Neural progenitor cell (in vitro differentiated cells): ENCODE data around the gene CLDN6. TPM values are rescaled to one million over a fixed set of nuclear protein-coding genes. Genes with fewer than 3 reads are reported as not detected.

Source experiments
- DNase-seq: peaks from one replicate; pipeline ENCODE4 v3.0.0-alpha.2; 2016; ENCODE audit warnings: low spot score
- H2AFZ ChIP-seq: fragments of 200-600 bp; sonication (generic); replicated peaks from 2 replicates; pipeline ENCODE4 v1.6.1; 2016; ENCODE audit warnings: antibody characterized with exemption
- H3F3A ChIP-seq: fragments of 200-600 bp; sonication (generic); 2 replicates; pipeline ENCODE4 v1.6.1; 2016; ENCODE audit warnings: antibody characterized with exemption, low read depth
- H3K27ac ChIP-seq: fragments of 200-600 bp; sonication (generic); 2 replicates; pipeline ENCODE4 v1.5.1; 2016; ENCODE audit warnings: mild to moderate bottlenecking
- H3K27me3 ChIP-seq: fragments of 200-600 bp; sonication (generic); 2 replicates; pipeline ENCODE4 v1.6.1; 2016; ENCODE audit warnings: mild to moderate bottlenecking, moderate library complexity
- H3K36me3 ChIP-seq: fragments of 200-600 bp; sonication (generic); 2 replicates; pipeline ENCODE4 v1.5.1; 2016
- H3K4me1 ChIP-seq: fragments of 200-600 bp; sonication (generic); 2 replicates; pipeline ENCODE4 v1.6.1; 2016; ENCODE audit warnings: mixed run types
- H3K4me2 ChIP-seq: fragments of 200-600 bp; sonication (generic); 2 replicates; pipeline ENCODE4 v1.6.1; 2016
- H3K4me3 ChIP-seq: fragments of 200-600 bp; sonication (generic); 2 replicates; pipeline ENCODE4 v1.5.1; 2016
- H3K79me2 ChIP-seq: fragments of 200-600 bp; sonication (generic); 2 replicates; pipeline ENCODE4 v1.6.1; 2016; ENCODE audit warnings: low read depth
- H3K9ac ChIP-seq: fragments of 200-600 bp; sonication (generic); 2 replicates; pipeline ENCODE4 v1.6.1; 2016
- H3K9me3 ChIP-seq: fragments of 200-600 bp; sonication (generic); 2 replicates; pipeline ENCODE4 v1.5.1; 2016; ENCODE audit warnings: low read depth
- H4K20me1 ChIP-seq: fragments of 200-600 bp; sonication (generic); 2 replicates; pipeline ENCODE4 v1.6.1; 2016; ENCODE audit warnings: low read depth
- H3K27ac Mint-ChIP-seq: 3 replicates; pipeline ENCODE4 v1.8.0; 2021; ENCODE audit warnings: mixed read lengths
- H3K27me3 Mint-ChIP-seq: 2 replicates; pipeline ENCODE4 v1.8.0; 2022; ENCODE audit warnings: low read depth, mild to moderate bottlenecking, inconsistent platforms, moderate library complexity, mixed read lengths; ENCODE audit not compliant: insufficient read depth
- H3K36me3 Mint-ChIP-seq: 3 replicates; pipeline ENCODE4 v1.8.0; 2021; ENCODE audit warnings: mixed read lengths
- H3K4me1 Mint-ChIP-seq: 3 replicates; pipeline ENCODE4 v1.8.0; 2021; ENCODE audit warnings: mixed read lengths
- H3K4me3 Mint-ChIP-seq: 3 replicates; pipeline ENCODE4 v1.8.0; 2021; ENCODE audit warnings: mild to moderate bottlenecking, moderate library complexity, mixed read lengths
- H3K9me3 Mint-ChIP-seq: 3 replicates; pipeline ENCODE4 v1.8.0; 2020; ENCODE audit warnings: mixed read lengths
- EZH2 ChIP-seq: fragments of 200-600 bp; sonication (generic); IDR thresholded peaks from 2 replicates; pipeline ENCODE4 v1.6.1; 2017; ENCODE audit warnings: antibody characterized with exemption, mild to moderate bottlenecking, moderate library complexity
- EZH2phosphoT487 ChIP-seq: fragments of 200-600 bp; sonication (generic); IDR thresholded peaks from 2 replicates; pipeline ENCODE4 v1.6.1; 2017; ENCODE audit warnings: antibody characterized with exemption
- total RNA-seq: library from RNA; depleted of rRNA; stranded (reverse); fragments of >200 nt; gene quantifications from 2 replicates; pipeline ENCODE4 v1.2.3, GENCODE V29; 2015; ENCODE audit warnings: low replicate concordance
- TF ChIP-seq, protein P1 (sequence below): fragments of 200-600 bp; sonication (generic); IDR thresholded peaks from 2 replicates; pipeline ENCODE4 v1.5.1; 2017; ENCODE audit warnings: antibody characterized with exemption, mild to moderate bottlenecking

The CLDN6 gene
- total RNA-seq, 1 donor from 2014 or later: 31.6 TPM

- Histone ChIP-seq H3K27me3 (peaks cover 16% of the 10 kb centered on the region), H3K36me3 (no peaks in the 10 kb centered on the region), H3K4me1 (peaks cover 4% of the 10 kb centered on the region), H3K9me3 (no peaks in the 10 kb centered on the region), H2AFZ (no peak overlapping the region), H3K27ac (no peak overlapping the region), H3K79me2 (no peaks in the 10 kb centered on the region), H3K9ac (no peak overlapping the region), H3K4me2 (no peak overlapping the region), H3K4me3 (no peak overlapping the region), H4K20me1 (peaks cover 63% of the 10 kb centered on the region), H3F3A (peaks cover 21% of the 10 kb centered on the region)
- no peak for DNase-seq
- Mint-ChIP-seq H3K27ac (peak overlapping the region; percentile 12), H3K36me3 (peaks cover 8% of the 10 kb centered on the region), H3K27me3 (peaks cover 14% of the 10 kb centered on the region), H3K4me1 (peaks cover 19% of the 10 kb centered on the region), H3K9me3 (peaks cover 5% of the 10 kb centered on the region), H3K4me3 (peak overlapping the region; percentile 71)
- no peak for TF ChIP-seq EZH2
- TF ChIP-seq, protein P1, sequence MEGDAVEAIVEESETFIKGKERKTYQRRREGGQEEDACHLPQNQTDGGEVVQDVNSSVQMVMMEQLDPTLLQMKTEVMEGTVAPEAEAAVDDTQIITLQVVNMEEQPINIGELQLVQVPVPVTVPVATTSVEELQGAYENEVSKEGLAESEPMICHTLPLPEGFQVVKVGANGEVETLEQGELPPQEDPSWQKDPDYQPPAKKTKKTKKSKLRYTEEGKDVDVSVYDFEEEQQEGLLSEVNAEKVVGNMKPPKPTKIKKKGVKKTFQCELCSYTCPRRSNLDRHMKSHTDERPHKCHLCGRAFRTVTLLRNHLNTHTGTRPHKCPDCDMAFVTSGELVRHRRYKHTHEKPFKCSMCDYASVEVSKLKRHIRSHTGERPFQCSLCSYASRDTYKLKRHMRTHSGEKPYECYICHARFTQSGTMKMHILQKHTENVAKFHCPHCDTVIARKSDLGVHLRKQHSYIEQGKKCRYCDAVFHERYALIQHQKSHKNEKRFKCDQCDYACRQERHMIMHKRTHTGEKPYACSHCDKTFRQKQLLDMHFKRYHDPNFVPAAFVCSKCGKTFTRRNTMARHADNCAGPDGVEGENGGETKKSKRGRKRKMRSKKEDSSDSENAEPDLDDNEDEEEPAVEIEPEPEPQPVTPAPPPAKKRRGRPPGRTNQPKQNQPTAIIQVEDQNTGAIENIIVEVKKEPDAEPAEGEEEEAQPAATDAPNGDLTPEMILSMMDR: no peak
These were observed 45.8 kb downstream of the CLDN6 start for GRCh38 chr16:2971985-2972784.

DNA sequence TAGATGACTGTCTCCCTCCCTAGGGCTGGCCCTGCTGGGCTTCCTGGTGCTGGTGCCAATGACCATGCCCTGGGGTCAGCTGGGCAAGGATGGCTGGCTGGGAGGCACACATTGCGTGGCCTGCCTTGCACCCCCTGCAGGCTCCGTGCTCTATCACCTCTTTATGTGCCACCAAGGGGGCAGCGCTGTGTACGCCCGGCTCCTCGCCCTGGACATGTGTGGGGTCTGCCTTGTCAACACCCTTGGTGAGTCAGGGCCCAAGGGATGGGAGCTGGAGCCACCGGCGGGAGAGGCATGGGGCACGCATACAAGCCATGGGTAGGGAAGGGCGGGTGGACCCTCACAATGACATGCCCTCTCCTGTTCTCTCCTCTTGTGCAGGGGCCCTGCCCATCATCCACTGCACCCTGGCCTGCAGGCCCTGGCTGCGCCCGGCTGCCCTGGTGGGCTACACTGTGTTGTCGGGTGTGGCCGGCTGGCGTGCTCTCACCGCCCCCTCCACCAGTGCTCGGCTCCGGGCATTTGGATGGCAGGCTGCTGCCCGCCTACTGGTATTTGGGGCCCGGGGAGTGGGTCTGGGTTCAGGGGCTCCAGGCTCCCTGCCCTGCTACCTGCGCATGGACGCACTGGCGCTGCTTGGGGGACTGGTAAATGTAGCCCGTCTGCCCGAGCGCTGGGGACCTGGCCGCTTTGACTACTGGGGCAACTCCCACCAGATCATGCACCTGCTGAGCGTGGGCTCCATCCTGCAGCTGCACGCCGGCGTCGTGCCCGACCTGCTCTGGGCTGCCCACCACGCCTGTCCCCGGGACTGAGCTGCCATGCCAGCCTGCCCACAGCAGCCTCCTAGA, 46.6 kb downstream of the CLDN6 start:
- H3K4me2 ChIP-seq: no peak overlapping the region
- TF ChIP-seq, protein P1: no peak
- TF ChIP-seq EZH2 (no peak), EZH2phosphoT487 (no peak)
- DNase-seq: no peak
- H2AFZ ChIP-seq: no peak overlapping the region
- no peaks in the 10 kb centered on the region for H3K36me3 ChIP-seq
- no peaks in the 10 kb centered on the region for H3K79me2 ChIP-seq
- H4K20me1 ChIP-seq: peaks cover 62% of the 10 kb centered on the region
- Mint-ChIP-seq H3K27ac (no peak overlapping the region), H3K36me3 (peaks cover 5% of the 10 kb centered on the region), H3K4me3 (peak overlapping the region; percentile 82), H3K27me3 (peaks cover 14% of the 10 kb centered on the region), H3K9me3 (peaks cover 5% of the 10 kb centered on the region), H3K4me1 (peaks cover 17% of the 10 kb centered on the region)
- H3K27me3 ChIP-seq: peaks cover 25% of the 10 kb centered on the region
- H3K9me3 ChIP-seq: no peaks in the 10 kb centered on the region
- no peak overlapping the region for H3K9ac ChIP-seq
- no peak overlapping the region for H3K27ac ChIP-seq
- H3F3A ChIP-seq: peaks cover 21% of the 10 kb centered on the region
- H3K4me1 ChIP-seq: peaks cover 4% of the 10 kb centered on the region
- no peak overlapping the region for H3K4me3 ChIP-seq

- Mint-ChIP-seq H3K9me3 (peaks cover 5% of the 10 kb centered on the region), H3K36me3 (peaks cover 5% of the 10 kb centered on the region), H3K4me1 (peaks cover 17% of the 10 kb centered on the region), H3K4me3 (peak overlapping the region; percentile 82), H3K27ac (no peak overlapping the region), H3K27me3 (peaks cover 12% of the 10 kb centered on the region)
- no peaks in the 10 kb centered on the region for H3K79me2 ChIP-seq
- peaks cover 26% of the 10 kb centered on the region for H3F3A ChIP-seq
- no peak for DNase-seq
- no peaks in the 10 kb centered on the region for H3K36me3 ChIP-seq
- H4K20me1 ChIP-seq: peaks cover 70% of the 10 kb centered on the region
- H3K27ac ChIP-seq: no peak overlapping the region
- H3K9ac ChIP-seq: no peak overlapping the region
- H3K4me1 ChIP-seq: peaks cover 4% of the 10 kb centered on the region
- TF ChIP-seq, protein P1: no peak
- TF ChIP-seq EZH2: no peak
- no peak for TF ChIP-seq EZH2phosphoT487
- peaks cover 33% of the 10 kb centered on the region for H3K27me3 ChIP-seq
- peak overlapping the region; percentile 81 for H3K4me3 ChIP-seq
- H3K9me3 ChIP-seq: no peaks in the 10 kb centered on the region
- H3K4me2 ChIP-seq: peak overlapping the region; percentile 91
- H2AFZ ChIP-seq: no peak overlapping the region
These were observed 47.4 kb downstream of the CLDN6 start for GRCh38 chr16:2970563-2970962.
